ENCODE measurements around the gene SMG6. TPM values are rescaled to one million over a fixed set of nuclear protein-coding genes. Genes with fewer than 3 reads are reported as not detected.

SMG6 gene
- total RNA-seq, 1 donor from 2014 or later: 47.7 TPM

DNA sequence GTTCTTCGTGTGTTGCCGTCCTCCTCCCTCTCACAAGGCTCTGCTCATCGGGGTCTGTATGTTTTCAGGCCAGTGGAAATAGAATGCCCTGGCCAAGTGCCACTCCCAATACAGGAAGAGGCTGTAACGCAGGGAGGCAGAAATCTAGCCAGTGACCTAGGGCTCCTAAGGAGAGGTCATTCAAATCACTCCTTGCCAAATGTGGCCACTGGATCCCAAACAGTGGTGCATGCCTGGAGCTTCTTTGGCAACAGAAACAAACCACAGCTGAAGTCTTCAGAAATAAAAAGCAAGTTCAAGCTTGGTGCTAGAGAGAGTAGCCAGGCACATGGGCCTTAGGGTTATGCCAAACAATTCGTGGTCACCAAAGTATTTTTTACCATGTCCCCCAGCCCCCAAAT is 66.1 kb downstream of the SMG6 start:
- TF ChIP-seq, protein P1, sequence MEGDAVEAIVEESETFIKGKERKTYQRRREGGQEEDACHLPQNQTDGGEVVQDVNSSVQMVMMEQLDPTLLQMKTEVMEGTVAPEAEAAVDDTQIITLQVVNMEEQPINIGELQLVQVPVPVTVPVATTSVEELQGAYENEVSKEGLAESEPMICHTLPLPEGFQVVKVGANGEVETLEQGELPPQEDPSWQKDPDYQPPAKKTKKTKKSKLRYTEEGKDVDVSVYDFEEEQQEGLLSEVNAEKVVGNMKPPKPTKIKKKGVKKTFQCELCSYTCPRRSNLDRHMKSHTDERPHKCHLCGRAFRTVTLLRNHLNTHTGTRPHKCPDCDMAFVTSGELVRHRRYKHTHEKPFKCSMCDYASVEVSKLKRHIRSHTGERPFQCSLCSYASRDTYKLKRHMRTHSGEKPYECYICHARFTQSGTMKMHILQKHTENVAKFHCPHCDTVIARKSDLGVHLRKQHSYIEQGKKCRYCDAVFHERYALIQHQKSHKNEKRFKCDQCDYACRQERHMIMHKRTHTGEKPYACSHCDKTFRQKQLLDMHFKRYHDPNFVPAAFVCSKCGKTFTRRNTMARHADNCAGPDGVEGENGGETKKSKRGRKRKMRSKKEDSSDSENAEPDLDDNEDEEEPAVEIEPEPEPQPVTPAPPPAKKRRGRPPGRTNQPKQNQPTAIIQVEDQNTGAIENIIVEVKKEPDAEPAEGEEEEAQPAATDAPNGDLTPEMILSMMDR (IDR thresholded peaks at IDR 0.05; ENCODE audit: unreplicated experiment): no peak
- no peaks in the 10 kb centered on the region for H3K4me1 Mint-ChIP-seq (ENCODE audit: low read depth)
- H3K27ac Mint-ChIP-seq: no peak overlapping the region
- H3K27me3 Mint-ChIP-seq: no peaks in the 10 kb centered on the region
- H3K9me3 Mint-ChIP-seq (ENCODE audit: low read depth): no peaks in the 10 kb centered on the region
- no peak for DNase-seq (ENCODE audit: low spot score, unreplicated experiment)
- H3K36me3 Mint-ChIP-seq (ENCODE audit: insufficient read depth): peaks cover 9% of the 10 kb centered on the region
- H3K4me3 Mint-ChIP-seq (ENCODE audit: low read depth): no peak overlapping the region

DNA sequence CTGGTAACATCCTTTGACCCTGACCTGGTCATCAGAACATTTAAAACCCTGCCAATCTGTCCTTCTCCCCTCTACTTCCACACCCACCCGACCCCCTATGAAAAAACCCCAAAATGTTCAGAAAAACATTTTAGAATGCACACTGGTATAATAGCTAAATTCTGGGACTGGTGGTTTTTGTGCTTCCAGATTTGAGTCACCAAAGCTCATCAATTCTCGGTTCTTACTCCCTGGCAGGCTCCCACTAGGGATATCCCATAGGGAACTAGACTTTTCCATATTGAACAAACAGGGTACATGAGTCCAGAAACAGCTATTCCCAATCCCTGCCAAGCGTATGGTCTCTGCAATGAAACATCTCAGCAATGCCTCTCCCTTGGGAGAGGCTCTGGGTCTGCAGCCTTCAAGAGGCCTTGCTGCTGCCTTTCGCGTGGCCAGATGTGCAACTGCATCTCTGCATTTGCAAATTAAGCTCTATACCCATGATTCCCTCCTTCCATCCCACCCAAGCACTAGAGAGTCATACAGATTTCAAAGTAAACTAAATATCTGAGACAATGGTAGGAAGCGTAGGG is 67.7 kb downstream of the SMG6 start:
- Mint-ChIP-seq H3K27ac (no peak overlapping the region), H3K4me1 (ENCODE audit: low read depth) (no peaks in the 10 kb centered on the region), H3K4me3 (ENCODE audit: low read depth) (no peak overlapping the region), H3K27me3 (no peaks in the 10 kb centered on the region), H3K36me3 (ENCODE audit: insufficient read depth) (peaks cover 7% of the 10 kb centered on the region), H3K9me3 (ENCODE audit: low read depth) (no peaks in the 10 kb centered on the region)
- TF ChIP-seq, protein P1 (IDR thresholded peaks at IDR 0.05; ENCODE audit: unreplicated experiment): no peak
- no peak for DNase-seq (ENCODE audit: low spot score, unreplicated experiment)

DNA sequence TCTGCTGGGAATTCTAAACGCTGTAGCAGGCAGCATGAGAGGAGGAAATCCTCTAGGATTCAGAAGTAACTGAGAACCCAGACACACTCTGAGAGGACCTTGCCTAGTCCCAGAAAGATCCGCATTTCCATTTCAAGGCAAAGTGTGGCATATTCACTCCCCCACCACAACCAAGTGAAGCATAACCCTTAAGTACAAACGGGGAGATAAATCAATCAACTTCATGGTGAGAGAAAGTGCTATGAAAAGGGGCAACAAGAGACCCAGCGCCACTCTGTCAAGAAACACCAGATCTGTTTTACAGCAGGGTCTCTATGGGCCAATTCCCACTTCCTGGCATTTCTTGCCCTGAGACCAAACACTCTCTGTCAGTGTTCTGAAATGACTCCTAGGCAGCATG is 68.3 kb downstream of the SMG6 start:
- H3K27me3 Mint-ChIP-seq: no peaks in the 10 kb centered on the region

DNA sequence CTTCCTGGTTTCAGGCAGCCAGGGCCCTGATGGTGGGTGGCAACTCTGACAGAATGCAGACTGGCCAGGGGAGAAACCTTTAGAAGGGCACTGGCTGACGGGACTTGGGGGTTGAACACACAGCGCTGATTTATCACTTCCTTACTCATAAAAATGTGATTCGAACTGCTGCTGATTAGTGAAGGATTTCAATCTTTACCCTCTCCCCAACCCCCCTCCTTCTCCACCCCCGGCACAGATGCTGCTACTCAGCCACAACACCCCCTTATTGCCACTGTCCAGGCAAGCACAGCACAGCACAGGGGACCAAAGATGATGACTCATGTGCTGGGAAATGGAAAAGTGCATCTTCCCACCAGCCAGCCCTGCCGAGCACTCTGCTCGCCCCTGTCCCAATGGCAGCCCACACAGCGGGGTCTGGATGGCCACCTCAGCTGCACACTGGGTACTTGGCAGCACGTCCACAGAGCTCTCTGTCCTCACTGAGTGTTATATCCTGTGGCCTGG is 70.1 kb downstream of the SMG6 start:
- peaks cover 2% of the 10 kb centered on the region for H3K4me1 Mint-ChIP-seq (ENCODE audit: low read depth)
- TF ChIP-seq, protein P1 (IDR thresholded peaks at IDR 0.05; ENCODE audit: unreplicated experiment): no peak
- H3K27ac Mint-ChIP-seq: no peak overlapping the region

More for the DNA sequence above, 68.3 kb downstream of the SMG6 start:
- no peak for DNase-seq (ENCODE audit: low spot score, unreplicated experiment)
- H3K27ac Mint-ChIP-seq: no peak overlapping the region
- H3K9me3 Mint-ChIP-seq (ENCODE audit: low read depth): no peaks in the 10 kb centered on the region
- H3K36me3 Mint-ChIP-seq (ENCODE audit: insufficient read depth): peaks cover 8% of the 10 kb centered on the region
- H3K4me1 Mint-ChIP-seq (ENCODE audit: low read depth): no peaks in the 10 kb centered on the region
- TF ChIP-seq, protein P1 (IDR thresholded peaks at IDR 0.05; ENCODE audit: unreplicated experiment): no peak
- H3K4me3 Mint-ChIP-seq (ENCODE audit: low read depth): no peak overlapping the region

DNA sequence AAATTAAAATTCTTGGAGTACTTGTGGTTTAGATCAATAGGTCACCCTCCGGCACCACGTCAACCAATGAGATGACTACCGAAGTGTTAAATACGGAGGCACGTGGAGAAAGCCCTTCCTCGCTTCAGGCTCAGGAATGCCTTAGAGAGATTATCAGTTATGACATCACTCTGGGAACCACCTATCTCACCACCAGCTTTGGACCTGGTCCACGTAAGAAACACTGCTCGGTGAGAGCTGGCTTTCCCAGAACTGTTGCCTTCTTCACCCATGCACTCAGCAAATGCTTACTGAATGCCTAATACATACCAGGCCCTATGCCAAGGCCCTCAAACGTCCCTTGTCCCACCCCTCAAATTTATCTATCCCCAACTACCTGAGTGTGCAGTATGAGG is 71.3 kb downstream of the SMG6 start:
- peaks cover 11% of the 10 kb centered on the region for H3K36me3 Mint-ChIP-seq (ENCODE audit: insufficient read depth)

More for the DNA sequence above, 70.1 kb downstream of the SMG6 start:
- DNase-seq (ENCODE audit: low spot score, unreplicated experiment): no peak
- no peaks in the 10 kb centered on the region for H3K9me3 Mint-ChIP-seq (ENCODE audit: low read depth)
- peaks cover 10% of the 10 kb centered on the region for H3K36me3 Mint-ChIP-seq (ENCODE audit: insufficient read depth)
- no peak overlapping the region for H3K4me3 Mint-ChIP-seq (ENCODE audit: low read depth)
- no peaks in the 10 kb centered on the region for H3K27me3 Mint-ChIP-seq

More for the DNA sequence above, 71.3 kb downstream of the SMG6 start:
- DNase-seq (ENCODE audit: low spot score, unreplicated experiment): no peak
- Mint-ChIP-seq H3K27me3 (no peaks in the 10 kb centered on the region), H3K4me3 (ENCODE audit: low read depth) (no peak overlapping the region), H3K4me1 (ENCODE audit: low read depth) (peaks cover 2% of the 10 kb centered on the region), H3K27ac (no peak overlapping the region), H3K9me3 (ENCODE audit: low read depth) (no peaks in the 10 kb centered on the region)
- TF ChIP-seq, protein P1 (IDR thresholded peaks at IDR 0.05; ENCODE audit: unreplicated experiment): no peak
